Subcutaneous adipose tissue (tissue), 4 donors: ENCODE results near the gene NR2F1. TPM values are rescaled to one million over a fixed set of nuclear protein-coding genes. Genes with fewer than 3 reads are reported as not detected.

Experiments
- total RNA-seq, 4 donors: library from RNA; depleted of rRNA; stranded (reverse); fragments of >200 nt; gene quantifications; one replicate each; pipeline ENCODE4 v1.1.0, GENCODE V29; 2016
- TF ChIP-seq, protein P1 (sequence below): fragments of 450-650 bp; IDR thresholded peaks from one replicate; pipeline ENCODE4 v1.5.1; 2016; ENCODE audit warnings: low read depth, mild to moderate bottlenecking, control low read depth, antibody characterized with exemption, moderate library complexity

Gene NR2F1
- total RNA-seq, 4 donors from 2014 or later = 1.5 to 7.8 (median 2.4) TPM

DNA sequence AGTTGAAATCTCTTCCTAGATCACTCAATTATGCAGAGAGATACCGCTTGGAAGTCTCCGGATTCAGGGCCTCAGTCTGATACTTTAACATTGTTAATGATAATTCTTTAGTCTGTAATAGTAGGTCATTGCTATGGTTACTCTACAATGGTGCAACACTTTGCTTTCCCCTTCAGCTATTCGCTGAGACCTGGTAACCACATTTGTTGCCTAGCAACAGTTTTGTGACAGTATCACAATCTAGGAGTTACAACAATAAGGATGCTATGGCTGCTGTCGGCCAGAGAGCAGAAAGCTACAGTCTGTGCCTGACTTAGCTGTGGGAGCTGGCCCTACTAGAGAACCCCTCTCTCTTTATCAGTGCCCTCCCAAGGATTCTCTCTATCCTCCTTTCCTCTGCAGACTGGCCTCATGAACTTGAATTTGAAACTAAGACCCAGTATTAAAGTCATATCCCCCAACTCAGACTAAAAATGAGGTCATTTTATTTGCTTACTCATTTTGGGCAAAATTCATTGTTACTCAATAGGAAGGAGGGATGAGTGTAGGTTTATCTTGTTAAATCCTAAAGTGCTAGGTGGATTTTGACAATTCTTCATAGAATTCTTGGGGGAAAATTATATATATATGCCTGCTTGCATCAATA lies 39.3 kb downstream of the NR2F1 start:
- TF ChIP-seq, protein P1, sequence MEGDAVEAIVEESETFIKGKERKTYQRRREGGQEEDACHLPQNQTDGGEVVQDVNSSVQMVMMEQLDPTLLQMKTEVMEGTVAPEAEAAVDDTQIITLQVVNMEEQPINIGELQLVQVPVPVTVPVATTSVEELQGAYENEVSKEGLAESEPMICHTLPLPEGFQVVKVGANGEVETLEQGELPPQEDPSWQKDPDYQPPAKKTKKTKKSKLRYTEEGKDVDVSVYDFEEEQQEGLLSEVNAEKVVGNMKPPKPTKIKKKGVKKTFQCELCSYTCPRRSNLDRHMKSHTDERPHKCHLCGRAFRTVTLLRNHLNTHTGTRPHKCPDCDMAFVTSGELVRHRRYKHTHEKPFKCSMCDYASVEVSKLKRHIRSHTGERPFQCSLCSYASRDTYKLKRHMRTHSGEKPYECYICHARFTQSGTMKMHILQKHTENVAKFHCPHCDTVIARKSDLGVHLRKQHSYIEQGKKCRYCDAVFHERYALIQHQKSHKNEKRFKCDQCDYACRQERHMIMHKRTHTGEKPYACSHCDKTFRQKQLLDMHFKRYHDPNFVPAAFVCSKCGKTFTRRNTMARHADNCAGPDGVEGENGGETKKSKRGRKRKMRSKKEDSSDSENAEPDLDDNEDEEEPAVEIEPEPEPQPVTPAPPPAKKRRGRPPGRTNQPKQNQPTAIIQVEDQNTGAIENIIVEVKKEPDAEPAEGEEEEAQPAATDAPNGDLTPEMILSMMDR = no peak

DNA sequence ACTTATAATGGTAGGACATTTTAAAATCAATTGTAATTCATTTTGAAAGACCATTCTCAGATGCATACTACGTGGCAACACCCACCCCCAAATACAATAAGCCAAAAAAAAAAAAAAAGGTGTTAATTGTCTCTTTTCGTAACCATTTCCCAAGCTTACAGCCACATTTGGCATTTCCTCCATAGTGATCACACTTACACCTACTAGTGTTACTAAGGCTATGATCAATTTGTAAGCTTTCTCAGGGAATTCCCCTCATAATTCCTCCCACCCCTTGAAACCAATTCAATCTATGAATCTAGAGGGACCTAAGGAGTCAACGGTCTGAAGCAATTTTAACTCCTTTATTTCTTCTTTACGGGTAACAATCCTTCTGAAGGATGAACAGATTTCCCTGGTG lies 40.1 kb downstream of the NR2F1 start:
- TF ChIP-seq, protein P1 = no peak

DNA sequence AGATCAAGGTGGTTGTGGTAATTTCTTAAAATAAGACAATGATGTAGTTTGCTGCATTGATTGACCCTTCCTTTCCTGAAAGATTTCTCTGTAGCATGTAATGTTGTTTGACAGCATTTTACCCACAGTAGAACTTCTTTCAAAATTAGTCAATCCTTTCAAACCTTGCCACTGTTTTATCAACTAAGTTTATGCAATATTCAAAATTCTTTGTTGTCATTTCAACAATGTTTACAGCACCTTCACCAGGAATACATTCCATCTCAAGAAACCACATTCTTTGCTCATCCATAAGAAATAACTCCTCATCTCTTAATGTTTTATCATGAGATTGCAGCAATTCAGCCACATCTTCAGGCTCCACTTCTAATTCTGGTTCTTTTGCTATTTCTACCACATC lies 43.8 kb downstream of the NR2F1 start:
- TF ChIP-seq, protein P1 = no peak

DNA sequence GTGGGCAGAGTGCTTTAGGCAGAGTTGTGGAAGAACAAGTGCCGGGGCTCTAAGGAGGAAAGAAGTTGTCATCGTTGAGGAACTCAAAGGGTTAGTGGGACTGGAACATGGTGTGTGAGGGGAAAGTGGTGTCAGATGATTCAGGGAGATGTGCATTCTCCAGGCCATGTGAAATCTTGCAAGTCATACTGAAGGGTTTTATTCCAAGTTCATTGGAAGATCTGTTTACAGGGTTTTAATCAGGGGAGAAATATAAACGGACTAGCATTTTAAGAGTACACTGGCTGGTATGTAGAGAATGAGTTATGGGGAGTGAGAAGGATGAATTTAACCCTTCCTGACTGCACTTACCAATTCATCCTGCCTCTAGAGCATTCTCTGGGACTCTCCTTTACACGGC lies 49.3 kb downstream of the NR2F1 start:
- TF ChIP-seq, protein P1 = no peak

DNA sequence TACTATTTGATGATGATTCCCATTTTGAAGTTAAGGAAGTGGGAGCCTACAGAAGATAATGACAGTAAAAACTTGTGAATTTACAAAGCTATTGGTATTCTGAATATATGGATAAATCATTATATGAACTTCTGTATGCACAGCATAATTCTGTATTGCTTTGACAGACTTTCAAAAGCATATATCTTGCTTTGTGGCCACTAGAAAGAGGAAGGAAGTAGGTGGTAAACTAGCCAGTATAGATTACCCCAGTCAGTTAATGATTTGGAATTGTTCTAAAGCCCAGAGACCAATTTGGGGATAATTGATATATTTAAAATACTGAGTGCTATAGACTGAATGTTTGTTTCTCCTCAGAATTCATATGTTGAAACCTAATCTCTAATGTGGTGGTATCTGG lies 53.0 kb downstream of the NR2F1 start:
- TF ChIP-seq, protein P1 = no peak

DNA sequence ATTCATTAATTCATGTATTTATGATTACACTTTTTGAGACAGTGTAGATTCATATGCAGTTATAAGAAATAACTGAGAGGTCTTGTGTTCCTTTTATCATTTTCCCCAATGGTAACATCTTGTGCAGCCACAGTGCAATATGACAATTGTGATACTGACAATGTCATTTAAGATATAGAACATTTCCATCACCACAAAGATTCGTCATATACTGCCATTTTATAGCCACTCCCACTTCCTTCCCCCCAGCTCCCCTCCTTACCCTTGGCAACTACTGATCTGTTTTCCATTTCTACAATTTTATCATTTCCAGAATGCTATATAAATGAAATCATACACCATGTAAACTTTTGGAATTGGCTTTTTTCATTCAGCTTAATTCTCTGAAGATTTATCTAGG lies 53.8 kb downstream of the NR2F1 start:
- TF ChIP-seq, protein P1 = no peak

DNA sequence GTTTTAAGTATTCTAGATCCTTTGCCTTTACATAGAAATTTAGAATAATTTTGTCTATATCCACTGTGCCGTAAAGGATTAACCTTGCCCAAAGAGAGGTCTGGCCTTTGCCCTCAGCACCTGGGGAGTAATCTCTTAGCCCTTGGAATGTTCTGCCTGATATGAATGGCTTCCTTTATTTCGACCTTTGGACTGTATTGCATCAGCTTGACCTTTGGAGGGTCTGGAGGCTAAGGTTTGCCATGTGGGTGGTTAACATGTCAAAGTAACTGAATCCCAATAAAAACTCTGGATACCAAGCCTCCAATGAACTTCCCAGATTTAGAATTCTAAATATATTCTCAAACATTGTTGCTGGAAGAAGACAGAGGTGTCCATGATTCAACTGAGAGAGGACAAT lies 54.7 kb downstream of the NR2F1 start:
- TF ChIP-seq, protein P1 = no peak
